SK-N-SH (cell line): ENCODE results near the gene MTUS2. TPM values are rescaled to one million over a fixed set of nuclear protein-coding genes. Genes with fewer than 3 reads are reported as not detected.

Source experiments
- CTCF ChIA-PET: fragments of 300-600, 350-600 bp; formaldehyde crosslinking; extraction: SDS; loops from one replicate; lab custom pipeline; 2021; lab: Yijun Ruan, JAX
- POLR2A ChIA-PET: fragments of 350-600 bp; sonication (Branson Sonifier 250); formaldehyde crosslinking; extraction: SDS; loops from one replicate; lab custom pipeline; 2020; ENCODE audit warnings: antibody characterized with exemption, inconsistent platforms; lab: Yijun Ruan, JAX
- DNase-seq: peaks from one replicate; pipeline ENCODE4 v3.0.0; 2012
- H2AFZ ChIP-seq: fragments of 200-600 bp; sonication (generic); 2 replicates; pipeline ENCODE4 v1.8.1; 2016; ENCODE audit warnings: antibody characterized with exemption, mild to moderate bottlenecking, low read depth
- H3F3A ChIP-seq: fragments of 200-600 bp; sonication (generic); replicated peaks from 2 replicates; pipeline ENCODE3; 2016; ENCODE audit warnings: antibody characterized with exemption, mild to moderate bottlenecking; ENCODE audit not compliant: insufficient read depth
- H3K27ac ChIP-seq, 2 experiments: fragments of 200-500 bp in 1 of 2; fragments of 200-600 bp in 1 of 2; sonication (Bioruptor generic) in 1 of 2; sonication (generic), shearing (Covaris generic) in 1 of 2; 2 replicates each; pipeline versions ENCODE4 v1.5.1 to v1.6.1; 2014 to 2016; ENCODE audit warnings: low read depth in 2 of 2, inconsistent platforms in 1 of 2, low read length in 1 of 2, mild to moderate bottlenecking in 1 of 2, mixed read lengths in 1 of 2
- H3K27me3 ChIP-seq: fragments of 200-600 bp; sonication (generic), shearing (Covaris generic); 2 replicates; pipeline ENCODE4 v1.6.1; 2016; ENCODE audit warnings: mixed run types; ENCODE audit not compliant: insufficient read depth
- H3K36me3 ChIP-seq, 2 experiments: fragments of 200-500 bp in 1 of 2; fragments of 200-600 bp in 1 of 2; sonication (Bioruptor generic) in 1 of 2; sonication (generic) in 1 of 2; replicated peaks in 1 of 2; 2 replicates each; pipeline versions ENCODE3 to v1.5.1; 2014 to 2016; ENCODE audit warnings: low read length in 1 of 2, mild to moderate bottlenecking in 1 of 2; ENCODE audit not compliant: insufficient read depth in 2 of 2, control insufficient read depth in 1 of 2
- H3K4me1 ChIP-seq, 2 experiments: fragments of 200-500 bp in 1 of 2; fragments of 200-600 bp in 1 of 2; sonication (Bioruptor generic) in 1 of 2; sonication (generic), shearing (Covaris generic) in 1 of 2; 2 replicates each; pipeline versions ENCODE4 v1.5.1 to v1.6.1; 2014 to 2016; ENCODE audit warnings: low read depth in 1 of 2, low read length in 1 of 2, mixed run types in 1 of 2; ENCODE audit not compliant: insufficient read depth in 2 of 2, control insufficient read depth in 1 of 2
- H3K4me2 ChIP-seq: fragments of 200-600 bp; sonication (generic), shearing (Covaris generic); 2 replicates; pipeline ENCODE4 v1.6.1; 2017; ENCODE audit warnings: mixed run types
- H3K4me3 ChIP-seq, 2 experiments: fragments of 200-500 bp in 1 of 2; fragments of 200-600 bp in 1 of 2; sonication (Bioruptor generic) in 1 of 2; sonication (generic), shearing (Covaris generic) in 1 of 2; 2 replicates each; pipeline versions ENCODE4 v1.5.1 to v1.8.1; 2014 to 2016; ENCODE audit warnings: low read depth in 2 of 2, inconsistent platforms in 1 of 2, low read length in 1 of 2, mild to moderate bottlenecking in 1 of 2, mixed read lengths in 1 of 2, moderate library complexity in 1 of 2
- H3K79me2 ChIP-seq: fragments of 200-600 bp; sonication (generic); 2 replicates; pipeline ENCODE4 v1.8.1; 2017; ENCODE audit warnings: mild to moderate bottlenecking; ENCODE audit not compliant: insufficient read depth
- H3K9ac ChIP-seq: fragments of 200-600 bp; sonication (generic); 2 replicates; pipeline ENCODE4 v1.6.1; 2017; ENCODE audit warnings: mixed run types
- H3K9me2 ChIP-seq: fragments of 200-600 bp; sonication (generic); 2 replicates; pipeline ENCODE4 v1.6.1; 2017; ENCODE audit warnings: mixed run types
- H3K9me3 ChIP-seq: fragments of 200-600 bp; sonication (generic); 2 replicates; pipeline ENCODE4 v1.6.1; 2017; ENCODE audit warnings: mixed run types, mild to moderate bottlenecking, moderate library complexity
- H4K20me1 ChIP-seq: fragments of 200-600 bp; sonication (generic); 2 replicates; pipeline ENCODE4 v1.6.1; 2017; ENCODE audit warnings: mild to moderate bottlenecking, mixed run types; ENCODE audit not compliant: insufficient read depth
- CTCF ChIP-seq: fragments of 200-600 bp; sonication (generic); IDR thresholded peaks from 2 replicates; pipeline ENCODE4 v1.6.1; 2017; ENCODE audit warnings: antibody characterized with exemption, mild to moderate bottlenecking, moderate library complexity
- GABPA ChIP-seq: IDR thresholded peaks from 2 replicates; pipeline ENCODE4 v1.4.0; 2012; ENCODE audit warnings: low read depth, mild to moderate bottlenecking
- JUND ChIP-seq: IDR thresholded peaks from 2 replicates; pipeline ENCODE4 v1.4.0; 2012
- NFIC ChIP-seq: IDR thresholded peaks from 2 replicates; pipeline ENCODE4 v1.4.0; 2012; ENCODE audit warnings: borderline replicate concordance
- SIN3A ChIP-seq: IDR thresholded peaks from 2 replicates; pipeline ENCODE4 v1.6.1; 2012; ENCODE audit warnings: low read depth, mild to moderate bottlenecking, low read length, moderate library complexity, borderline replicate concordance
- TEAD4 ChIP-seq: IDR thresholded peaks from 2 replicates; pipeline ENCODE4 v1.4.0; 2012; ENCODE audit warnings: mild to moderate bottlenecking, borderline replicate concordance; ENCODE audit not compliant: insufficient read depth
- WGBS: methylation state at CpG from one replicate; pipeline ENCODE4 v1.1.6; 2017; ENCODE audit warnings: low lambda C conversion rate; 5-methylcytosine and 5-hydroxymethylcytosine counted together
- polyA plus RNA-seq, 3 experiments: library from polyadenylated mRNA; depleted of rRNA; stranded (reverse); fragments of >200 nt; gene quantifications; 2 replicates each; pipeline ENCODE4 v1.2.3, GENCODE V29; 2012

The MTUS2 gene
- polyA plus RNA-seq, 1 of the 3 experiments (the other 2 are of a cell fraction) = 1.7 TPM

GRCh38 chr13:29260684-29261083 is 440.5 kb downstream of the MTUS2 start:
- H4K20me1 ChIP-seq = no peaks in the 10 kb centered on the region
- CTCF ChIA-PET = interaction anchor here (1.3 kb wide), 1 partner anchor 21 kb away, joined by 3 read pairs; no protein-coding TSS in a partner anchor
- TF ChIP-seq NFIC (no peak), CTCF (peak; percentile 16), TEAD4 (no peak)
- no peaks in the 10 kb centered on the region for H3K4me1 ChIP-seq
- no peak overlapping the region for H3K9ac ChIP-seq
- WGBS = 1% methylated on average over 4 of the region's 4 CpGs
- no peaks in the 10 kb centered on the region for H3K9me3 ChIP-seq
- no peak overlapping the region for H3K27ac ChIP-seq
- no peak overlapping the region for H3K4me2 ChIP-seq
- H3K9me2 ChIP-seq = no peaks in the 10 kb centered on the region
- no peak overlapping the region for H3K4me3 ChIP-seq
- H3K36me3 ChIP-seq = no peaks in the 10 kb centered on the region
- H2AFZ ChIP-seq = no peak overlapping the region
- H3K27me3 ChIP-seq = peaks cover 8% of the 10 kb centered on the region; the same call in 1 of the 2 replicates
- H3K79me2 ChIP-seq = no peaks in the 10 kb centered on the region
- DNase-seq = no peak
- H3F3A ChIP-seq = no peaks in the 10 kb centered on the region
- POLR2A ChIA-PET = no interaction called here

DNA sequence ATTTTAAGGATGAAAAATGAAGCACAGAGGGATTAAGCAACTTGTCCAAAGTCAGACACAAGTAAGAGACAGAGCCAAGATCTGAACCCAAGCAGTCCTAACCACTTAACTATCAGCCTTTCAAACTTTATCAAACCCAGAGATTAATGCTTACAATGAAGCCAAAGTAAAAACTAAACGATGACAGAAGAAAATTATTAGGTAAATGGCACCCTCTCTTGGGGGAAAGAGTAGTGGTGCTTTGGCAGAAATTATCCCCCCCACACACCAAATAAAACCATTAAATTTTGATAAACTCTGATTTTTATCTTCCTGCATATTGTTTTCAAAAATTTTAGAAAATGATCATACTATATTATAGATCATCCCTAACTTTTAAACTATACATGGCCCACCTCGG is 446.1 kb downstream of the MTUS2 start:
- H3K79me2 ChIP-seq = no peaks in the 10 kb centered on the region
- POLR2A ChIA-PET = no interaction called here
- TF ChIP-seq GABPA = no peak
- TF ChIP-seq SIN3A = no peak
- no peak for TF ChIP-seq JUND
- peak; percentile 25; the same call in 1 of the 2 replicates for TF ChIP-seq CTCF
- no peaks in the 10 kb centered on the region for H3K4me1 ChIP-seq
- peaks cover 32% of the 10 kb centered on the region for H3K27me3 ChIP-seq
- no peaks in the 10 kb centered on the region for H3K36me3 ChIP-seq
- no peak overlapping the region for H3K27ac ChIP-seq
- H3K9me3 ChIP-seq = no peaks in the 10 kb centered on the region
- H3K9ac ChIP-seq = no peak overlapping the region
- CTCF ChIA-PET = no interaction called here
- 0% methylated on average over 2 of the region's 2 CpGs for WGBS
- no peak overlapping the region for H3K4me3 ChIP-seq
- no peak overlapping the region for H2AFZ ChIP-seq
- no peaks in the 10 kb centered on the region for H4K20me1 ChIP-seq
- no peak overlapping the region for H3K4me2 ChIP-seq
- H3F3A ChIP-seq = no peaks in the 10 kb centered on the region
- no peak for DNase-seq
- no peaks in the 10 kb centered on the region for H3K9me2 ChIP-seq
